GM18517 (cell line): ENCODE measurements around the gene MYH6.
"Not testable (repeated sequence)": the region's sequence is repeated elsewhere in the genome, so short reads cannot be mapped to it uniquely, and the experiment has no call there.

Experiments used
- ATAC-seq: cut with Tn5 transposase; IDR thresholded peaks from one replicate; pipeline ENCODE4 v1.9.1; 2021; ENCODE audit warnings: mild to moderate bottlenecking, moderate library complexity; ENCODE audit not compliant: unreplicated experiment

Gene MYH6

GRCh38 chr14:23407516-23408306 lies at the start of gene MYH6:
TSS of gene MYH6 (minus strand) at chr14:23408273. CDS start at chr14:23407223, 1,050 bp downstream.
- no peak for ATAC-seq

GRCh38 chr14:23456883-23457586 lies 49.0 kb upstream of the MYH6 start:
- ATAC-seq: not testable (repeated sequence)

- no peak for ATAC-seq
These were observed 46.4 kb upstream of the MYH6 start for GRCh38 chr14:23454445-23454856.

- no peak for ATAC-seq
These were observed 44.2 kb upstream of the MYH6 start for GRCh38 chr14:23452237-23452636.

GRCh38 chr14:23450379-23450778 lies 42.3 kb upstream of the MYH6 start:
- ATAC-seq: no peak

- no peak for ATAC-seq
These were observed 41.2 kb upstream of the MYH6 start for GRCh38 chr14:23449314-23449713.

- ATAC-seq: no peak
These were observed 39.6 kb upstream of the MYH6 start for GRCh38 chr14:23447361-23448350.

GRCh38 chr14:23446291-23446851 lies 38.3 kb upstream of the MYH6 start:
- ATAC-seq: no peak

- ATAC-seq: no peak
These were observed 37.7 kb upstream of the MYH6 start for GRCh38 chr14:23445773-23446172.

- no peak for ATAC-seq
These were observed 36.2 kb upstream of the MYH6 start for GRCh38 chr14:23444314-23444713.

GRCh38 chr14:23443881-23444280 lies 35.8 kb upstream of the MYH6 start:
- ATAC-seq: no peak

GRCh38 chr14:23443411-23443812 lies 35.3 kb upstream of the MYH6 start:
- ATAC-seq: no peak

GRCh38 chr14:23442721-23443356 lies 34.8 kb upstream of the MYH6 start:
- ATAC-seq: no peak

GRCh38 chr14:23441076-23441475 lies 33.0 kb upstream of the MYH6 start:
- ATAC-seq: no peak

GRCh38 chr14:23439107-23439835 lies 31.2 kb upstream of the MYH6 start:
- no peak for ATAC-seq

GRCh38 chr14:23438101-23438971 lies 30.3 kb upstream of the MYH6 start:
- ATAC-seq: no peak

- ATAC-seq: no peak
These were observed 29.3 kb upstream of the MYH6 start for GRCh38 chr14:23437133-23438100.
